HepG2 (cell line): ENCODE data around the gene GPAT3. TPM values are rescaled to one million over a fixed set of nuclear protein-coding genes. Genes with fewer than 3 reads are reported as not detected.

Source experiments
- EEA1 ChIP-seq: sonication (generic); formaldehyde crosslinking; IDR thresholded peaks from 2 replicates; pipeline ENCODE4 v1.5.1; 2020; ENCODE audit warnings: mild to moderate bottlenecking, missing genetic modification reagents, borderline replicate concordance
- MTERF4 ChIP-seq: sonication (generic); formaldehyde crosslinking; IDR thresholded peaks from 2 replicates; pipeline ENCODE4 v1.8.0; 2023; ENCODE audit warnings: mild to moderate bottlenecking, missing genetic modification reagents
- NFRKB ChIP-seq: fragments of 450-650 bp; IDR thresholded peaks from 2 replicates; pipeline ENCODE4 v1.6.1; 2017
- RAD51 ChIP-seq: fragments of 450-650 bp; IDR thresholded peaks from 2 replicates; pipeline ENCODE4 v1.6.1; 2016; ENCODE audit warnings: borderline replicate concordance
- TGIF2 ChIP-seq: IDR thresholded peaks from 2 replicates; pipeline ENCODE4 v1.6.1; 2016; ENCODE audit warnings: control low read depth, missing compliant biosample characterization
- TOE1 ChIP-seq: sonication (generic); formaldehyde crosslinking; IDR thresholded peaks from 2 replicates; pipeline ENCODE4 v1.4.0; 2020; ENCODE audit warnings: mild to moderate bottlenecking, missing genetic modification reagents
- ZFP41 ChIP-seq: sonication (generic); formaldehyde crosslinking; IDR thresholded peaks from 2 replicates; pipeline ENCODE4 v1.4.0; 2020; ENCODE audit warnings: mild to moderate bottlenecking, missing genetic modification reagents, borderline replicate concordance
- ZNF382 ChIP-seq: sonication (generic); formaldehyde crosslinking; IDR thresholded peaks from 2 replicates; pipeline ENCODE4 v1.5.0; 2020; ENCODE audit warnings: missing genetic modification reagents, mild to moderate bottlenecking, borderline replicate concordance
- ZNF512 ChIP-seq: sonication (generic); formaldehyde crosslinking; IDR thresholded peaks from 2 replicates; pipeline ENCODE4 v1.4.0; 2020; ENCODE audit warnings: mild to moderate bottlenecking, missing genetic modification reagents
- ZNF646 ChIP-seq: sonication (generic); formaldehyde crosslinking; IDR thresholded peaks from 2 replicates; pipeline ENCODE4 v1.9.0; 2021; ENCODE audit warnings: mild to moderate bottlenecking, missing genetic modification reagents
- polyA plus RNA-seq, 8 experiments: library from polyadenylated mRNA; depleted of rRNA in 3 of 8; stranded (reverse) in 7 of 8; unstranded in 1 of 8; fragments of >200 nt; fragmentation: Illumina TruSeq in 4 of 8; extraction: Trizol in 4 of 8; gene quantifications; 2 replicates each; pipeline versions ENCODE4 v1.2.1 to v1.2.3, GENCODE V29; 2011 to 2016; ENCODE audit warnings: low read depth in 4 of 8, missing spikeins in 1 of 8, mixed read lengths in 1 of 8; ENCODE audit not compliant: insufficient read depth in 1 of 8
- total RNA-seq, 5 experiments: library from RNA; depleted of rRNA; stranded (reverse); fragments of >200 nt; fragmentation: Illumina TruSeq; extraction: Trizol; gene quantifications; 2 replicates each; pipeline ENCODE4 v1.2.3, GENCODE V29; 2016; ENCODE audit warnings: low read depth in 1 of 5
- TF ChIP-seq, protein P1 (sequence below): sonication (generic); formaldehyde crosslinking; IDR thresholded peaks from one replicate; pipeline ENCODE4 v1.5.1; 2020; ENCODE audit warnings: mild to moderate bottlenecking, missing genetic modification reagents; ENCODE audit errors: not compliant biosample characterization

GPAT3 gene
- total and polyA plus RNA-seq, 2 of the 13 experiments (the other 11 are each of a cell fraction or from before 2014, with no cell fraction given): 2.4 to 2.6 TPM

DNA sequence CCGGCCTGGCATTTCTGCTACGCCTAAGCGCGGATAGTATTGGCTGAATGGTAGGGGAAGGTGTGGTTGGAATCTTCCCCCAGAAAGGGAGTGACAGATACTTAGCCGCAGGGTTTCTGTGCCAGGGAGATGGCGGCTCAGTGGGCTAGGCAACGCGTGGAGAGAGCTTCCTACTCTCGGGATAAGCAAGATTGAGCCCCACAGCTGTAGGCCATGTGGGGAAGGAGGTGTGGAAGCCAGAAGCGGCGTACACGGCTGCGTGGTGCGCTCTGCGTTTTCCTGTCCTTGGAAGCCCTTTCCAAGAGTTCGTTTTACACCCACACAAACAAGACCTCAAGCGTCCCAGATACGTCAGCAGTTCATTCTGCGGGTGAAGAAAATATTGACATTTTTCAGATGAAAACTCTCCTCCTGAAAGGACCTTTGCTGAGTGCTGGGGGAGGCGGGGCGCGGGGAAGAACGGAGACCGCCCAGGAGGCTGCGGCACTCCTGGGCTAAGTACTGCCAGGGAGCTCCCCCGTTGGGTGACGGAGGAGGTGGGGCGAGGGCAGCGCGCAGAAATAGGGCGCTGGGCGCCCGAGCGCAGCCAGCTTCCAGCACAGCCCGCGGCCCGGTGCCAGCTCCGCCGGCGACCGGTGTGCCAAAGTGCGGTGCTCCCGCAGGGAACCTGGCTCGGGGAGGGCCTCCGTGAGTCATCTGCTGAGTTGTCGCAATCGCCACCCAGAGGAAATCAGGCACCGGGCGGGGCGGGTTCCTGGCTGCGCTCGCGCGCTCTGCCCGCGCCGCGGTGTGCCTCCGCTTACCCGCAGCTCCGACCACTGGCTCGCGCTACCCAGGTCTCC lies at the start of gene GPAT3 (continued):
- TF ChIP-seq, protein P1, sequence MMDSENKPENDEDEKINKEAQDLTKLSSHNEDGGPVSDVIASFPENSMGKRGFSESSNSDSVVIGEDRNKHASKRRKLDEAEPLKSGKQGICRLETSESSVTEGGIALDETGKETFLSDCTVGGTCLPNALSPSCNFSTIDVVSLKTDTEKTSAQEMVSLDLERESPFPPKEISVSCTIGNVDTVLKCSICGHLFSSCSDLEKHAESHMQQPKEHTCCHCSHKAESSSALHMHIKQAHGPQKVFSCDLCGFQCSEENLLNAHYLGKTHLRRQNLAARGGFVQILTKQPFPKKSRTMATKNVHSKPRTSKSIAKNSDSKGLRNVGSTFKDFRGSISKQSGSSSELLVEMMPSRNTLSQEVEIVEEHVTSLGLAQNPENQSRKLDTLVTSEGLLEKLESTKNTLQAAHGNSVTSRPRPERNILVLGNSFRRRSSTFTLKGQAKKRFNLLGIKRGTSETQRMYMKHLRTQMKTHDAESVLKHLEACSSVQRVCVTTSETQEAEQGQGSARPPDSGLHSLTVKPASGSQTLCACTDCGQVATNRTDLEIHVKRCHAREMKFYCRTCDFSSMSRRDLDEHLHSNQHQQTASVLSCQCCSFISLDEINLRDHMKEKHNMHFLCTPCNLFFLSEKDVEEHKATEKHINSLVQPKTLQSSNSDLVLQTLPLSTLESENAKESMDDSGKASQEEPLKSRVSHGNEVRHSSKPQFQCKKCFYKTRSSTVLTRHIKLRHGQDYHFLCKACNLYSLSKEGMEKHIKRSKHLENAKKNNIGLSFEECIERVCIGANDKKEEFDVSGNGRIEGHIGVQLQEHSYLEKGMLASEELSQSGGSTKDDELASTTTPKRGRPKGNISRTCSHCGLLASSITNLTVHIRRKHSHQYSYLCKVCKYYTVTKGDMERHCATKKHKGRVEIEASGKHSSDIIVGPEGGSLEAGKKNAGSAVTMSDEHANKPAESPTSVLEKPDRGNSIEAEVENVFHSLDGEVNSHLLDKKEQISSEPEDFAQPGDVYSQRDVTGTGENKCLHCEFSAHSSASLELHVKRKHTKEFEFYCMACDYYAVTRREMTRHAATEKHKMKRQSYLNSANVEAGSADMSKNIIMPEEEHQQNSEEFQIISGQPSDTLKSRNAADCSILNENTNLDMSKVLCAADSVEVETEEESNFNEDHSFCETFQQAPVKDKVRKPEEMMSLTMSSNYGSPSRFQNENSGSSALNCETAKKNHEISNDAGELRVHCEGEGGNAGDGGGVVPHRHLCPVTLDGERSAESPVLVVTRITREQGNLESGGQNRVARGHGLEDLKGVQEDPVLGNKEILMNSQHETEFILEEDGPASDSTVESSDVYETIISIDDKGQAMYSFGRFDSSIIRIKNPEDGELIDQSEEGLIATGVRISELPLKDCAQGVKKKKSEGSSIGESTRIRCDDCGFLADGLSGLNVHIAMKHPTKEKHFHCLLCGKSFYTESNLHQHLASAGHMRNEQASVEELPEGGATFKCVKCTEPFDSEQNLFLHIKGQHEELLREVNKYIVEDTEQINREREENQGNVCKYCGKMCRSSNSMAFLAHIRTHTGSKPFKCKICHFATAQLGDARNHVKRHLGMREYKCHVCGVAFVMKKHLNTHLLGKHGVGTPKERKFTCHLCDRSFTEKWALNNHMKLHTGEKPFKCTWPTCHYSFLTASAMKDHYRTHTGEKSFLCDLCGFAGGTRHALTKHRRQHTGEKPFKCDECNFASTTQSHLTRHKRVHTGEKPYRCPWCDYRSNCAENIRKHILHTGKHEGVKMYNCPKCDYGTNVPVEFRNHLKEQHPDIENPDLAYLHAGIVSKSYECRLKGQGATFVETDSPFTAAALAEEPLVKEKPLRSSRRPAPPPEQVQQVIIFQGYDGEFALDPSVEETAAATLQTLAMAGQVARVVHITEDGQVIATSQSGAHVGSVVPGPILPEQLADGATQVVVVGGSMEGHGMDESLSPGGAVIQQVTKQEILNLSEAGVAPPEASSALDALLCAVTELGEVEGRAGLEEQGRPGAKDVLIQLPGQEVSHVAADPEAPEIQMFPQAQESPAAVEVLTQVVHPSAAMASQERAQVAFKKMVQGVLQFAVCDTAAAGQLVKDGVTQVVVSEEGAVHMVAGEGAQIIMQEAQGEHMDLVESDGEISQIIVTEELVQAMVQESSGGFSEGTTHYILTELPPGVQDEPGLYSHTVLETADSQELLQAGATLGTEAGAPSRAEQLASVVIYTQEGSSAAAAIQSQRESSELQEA: no peak
- TF ChIP-seq ZNF382 (CRISPR knock-in tag): no peak
- TF ChIP-seq TGIF2 (CRISPR knock-in tag): peak; percentile 62; the same call in 1 of the 2 replicates
- no peak for TF ChIP-seq ZFP41 (CRISPR knock-in tag)
- no peak for TF ChIP-seq ZNF512
- TF ChIP-seq EEA1 (CRISPR knock-in tag): no peak
- no peak for TF ChIP-seq ZNF646
- TF ChIP-seq TOE1 (CRISPR knock-in tag): no peak
- TF ChIP-seq RAD51: no peak
- no peak for TF ChIP-seq NFRKB
- TF ChIP-seq MTERF4 (CRISPR knock-in tag): no peak
